ENCODE data around the gene PANX1.

- TF ChIP-seq CTCF (IDR thresholded peaks at IDR 0.05; ENCODE audit: low read length) (no peak), EZH2 (IDR thresholded peaks at IDR 0.05; ENCODE audit: borderline replicate concordance, low read length) (no peak)
These were observed 6.2 kb downstream of the PANX1 start for GRCh38 chr11:94134651-94135512.

All from OCI-LY1 (cell line).